IPS DF 4.7 (cell line): ENCODE data around the gene MME.
"Not testable (repeated sequence)": the region's sequence is repeated elsewhere in the genome, so short reads cannot be mapped to it uniquely, and the experiment has no call there.

Experiments used
- DNase-seq: peaks from one replicate; pipeline ENCODE4 v3.0.0-alpha.2; 2013; ENCODE audit warnings: low spot score; ENCODE audit errors: extremely low read depth

MME gene

GRCh38 chr3:155190691-155191090 is 110.6 kb downstream of the MME start:
- DNase-seq: no peak

- no peak for DNase-seq
Observed at GRCh38 chr3:155192957-155193746, 113.0 kb downstream of the MME start.

- DNase-seq: no peak
Observed at GRCh38 chr3:155193868-155194267, 113.7 kb downstream of the MME start.

GRCh38 chr3:155194973-155195957 is 115.1 kb downstream of the MME start:
- DNase-seq: no peak

- DNase-seq: no peak
Observed at GRCh38 chr3:155196131-155197021, 116.3 kb downstream of the MME start.

GRCh38 chr3:155197786-155198185 is 117.7 kb downstream of the MME start:
- no peak for DNase-seq

- no peak for DNase-seq
Observed at GRCh38 chr3:155202626-155203025, 122.5 kb downstream of the MME start.

- no peak for DNase-seq
Observed at GRCh38 chr3:155204851-155205250, 124.7 kb downstream of the MME start.

GRCh38 chr3:155208183-155208800 is 128.2 kb downstream of the MME start:
- DNase-seq: no peak

- no peak for DNase-seq
Observed at GRCh38 chr3:155210736-155211135, 130.6 kb downstream of the MME start.

- no peak for DNase-seq
Observed at GRCh38 chr3:155211266-155211665, 131.1 kb downstream of the MME start.

GRCh38 chr3:155211940-155212339 is 131.8 kb downstream of the MME start:
- DNase-seq: no peak

- DNase-seq: not testable (repeated sequence)
Observed at GRCh38 chr3:155216007-155216406, 135.9 kb downstream of the MME start.

- DNase-seq: no peak
Observed at GRCh38 chr3:155217591-155217990, 137.5 kb downstream of the MME start.

GRCh38 chr3:155218462-155218861 is 138.3 kb downstream of the MME start:
- no peak for DNase-seq

GRCh38 chr3:155219106-155219505 is 139.0 kb downstream of the MME start:
- DNase-seq: no peak

GRCh38 chr3:155225417-155225816 is 145.3 kb downstream of the MME start:
- no peak for DNase-seq

- no peak for DNase-seq
Observed at GRCh38 chr3:155227141-155227540, 147.0 kb downstream of the MME start.

- no peak for DNase-seq
Observed at GRCh38 chr3:155228676-155229075, 148.6 kb downstream of the MME start.

- DNase-seq: no peak
Observed at GRCh38 chr3:155229086-155229485, 149.0 kb downstream of the MME start.

- no peak for DNase-seq
Observed at GRCh38 chr3:155230382-155230781, 150.3 kb downstream of the MME start.
